ENCODE results near the gene IFNA7. TPM values are rescaled to one million over a fixed set of nuclear protein-coding genes. Genes with fewer than 3 reads are reported as not detected.
"Not testable (repeated sequence)": the region's sequence is repeated elsewhere in the genome, so short reads cannot be mapped to it uniquely, and the experiment has no call there.

IFNA7 gene
- total RNA-seq, 4 donors from 2014 or later, result not detected

DNA sequence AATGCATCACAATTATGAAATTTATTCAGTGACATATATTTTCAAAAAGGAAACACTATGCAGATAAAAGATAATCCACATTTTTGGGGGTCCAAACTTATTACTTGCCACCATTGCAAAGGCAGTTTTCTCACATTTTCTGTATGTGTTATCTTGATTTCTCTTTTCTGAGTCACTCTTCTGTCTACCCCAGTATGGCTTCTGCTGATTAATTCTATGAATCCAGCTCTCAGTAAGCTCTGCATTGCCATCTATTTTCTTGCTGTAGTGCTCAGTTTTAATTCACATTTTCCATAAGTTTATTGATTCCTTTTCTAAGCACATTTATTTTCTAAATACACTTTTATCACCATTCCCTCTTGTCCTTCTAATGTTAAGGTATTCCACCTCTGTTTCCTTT, 3.2 kb upstream of the IFNA7 start:
- DNase-seq (ENCODE audit: low spot score in 2 of 2), result no peak
- H3K4me3 ChIP-seq (ENCODE audit: low read depth, poor library complexity, severe bottlenecking), result no peak overlapping the region
- intact Hi-C loops (cut with DNase I; ENCODE audit: low total_unique reads), result no loop called here
- TF ChIP-seq POLR2A (IDR thresholded peaks at IDR 0.05), result no peak
- TF ChIP-seq, protein P1, sequence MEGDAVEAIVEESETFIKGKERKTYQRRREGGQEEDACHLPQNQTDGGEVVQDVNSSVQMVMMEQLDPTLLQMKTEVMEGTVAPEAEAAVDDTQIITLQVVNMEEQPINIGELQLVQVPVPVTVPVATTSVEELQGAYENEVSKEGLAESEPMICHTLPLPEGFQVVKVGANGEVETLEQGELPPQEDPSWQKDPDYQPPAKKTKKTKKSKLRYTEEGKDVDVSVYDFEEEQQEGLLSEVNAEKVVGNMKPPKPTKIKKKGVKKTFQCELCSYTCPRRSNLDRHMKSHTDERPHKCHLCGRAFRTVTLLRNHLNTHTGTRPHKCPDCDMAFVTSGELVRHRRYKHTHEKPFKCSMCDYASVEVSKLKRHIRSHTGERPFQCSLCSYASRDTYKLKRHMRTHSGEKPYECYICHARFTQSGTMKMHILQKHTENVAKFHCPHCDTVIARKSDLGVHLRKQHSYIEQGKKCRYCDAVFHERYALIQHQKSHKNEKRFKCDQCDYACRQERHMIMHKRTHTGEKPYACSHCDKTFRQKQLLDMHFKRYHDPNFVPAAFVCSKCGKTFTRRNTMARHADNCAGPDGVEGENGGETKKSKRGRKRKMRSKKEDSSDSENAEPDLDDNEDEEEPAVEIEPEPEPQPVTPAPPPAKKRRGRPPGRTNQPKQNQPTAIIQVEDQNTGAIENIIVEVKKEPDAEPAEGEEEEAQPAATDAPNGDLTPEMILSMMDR (IDR thresholded peaks at IDR 0.05), result no peak

DNA sequence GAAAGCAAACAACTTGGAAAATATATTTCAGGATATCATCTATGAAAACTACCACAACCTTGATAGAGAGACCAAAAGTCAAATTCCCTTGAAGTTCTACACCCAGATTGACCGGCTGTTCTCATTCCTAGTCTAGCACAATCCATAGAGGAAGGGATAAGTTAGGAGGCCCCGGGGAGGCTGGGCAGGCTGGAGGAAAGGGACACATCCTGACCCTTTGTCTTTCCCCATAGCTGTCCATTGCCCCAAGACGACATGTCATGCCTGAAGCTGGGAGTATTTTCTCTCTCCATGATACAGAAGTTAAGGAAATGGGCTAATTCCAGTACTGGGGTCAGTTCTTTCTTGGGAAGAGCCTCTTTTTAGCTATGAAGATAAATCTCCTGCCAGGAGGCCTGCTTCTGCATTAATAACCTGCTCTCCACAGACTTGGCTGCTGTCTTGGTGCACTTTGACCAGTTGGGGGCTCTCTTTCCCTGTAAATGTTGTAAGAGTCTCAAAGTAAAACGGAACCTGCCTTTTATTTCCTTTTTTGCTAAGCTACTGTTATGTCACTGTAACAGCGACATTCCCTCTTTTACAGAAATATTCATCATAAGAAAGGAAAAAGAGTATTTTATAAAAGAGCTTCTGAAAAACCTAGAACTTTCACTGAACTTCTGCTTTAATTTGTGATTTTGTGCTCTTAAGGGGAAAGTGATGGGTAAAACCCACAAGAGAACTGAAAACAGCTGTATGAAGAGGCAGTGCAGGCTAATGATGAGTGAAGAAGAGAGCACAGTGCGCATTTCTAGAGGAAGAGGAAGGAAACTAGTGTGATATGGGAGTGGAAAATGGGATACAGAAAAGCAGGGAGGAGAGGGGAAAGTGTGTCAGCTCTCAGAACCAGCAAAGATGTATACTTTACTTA, 6.9 kb downstream of the IFNA7 start:
- H3K4me3 ChIP-seq (ENCODE audit: low read depth, poor library complexity, severe bottlenecking); intact Hi-C loops (cut with DNase I; ENCODE audit: low total_unique reads); DNase-seq (ENCODE audit: low spot score in 2 of 2): not testable (repeated sequence)
- WGBS, 2 donors, result 36 to 51% methylated on average over 6 of the region's 6 CpGs

DNA sequence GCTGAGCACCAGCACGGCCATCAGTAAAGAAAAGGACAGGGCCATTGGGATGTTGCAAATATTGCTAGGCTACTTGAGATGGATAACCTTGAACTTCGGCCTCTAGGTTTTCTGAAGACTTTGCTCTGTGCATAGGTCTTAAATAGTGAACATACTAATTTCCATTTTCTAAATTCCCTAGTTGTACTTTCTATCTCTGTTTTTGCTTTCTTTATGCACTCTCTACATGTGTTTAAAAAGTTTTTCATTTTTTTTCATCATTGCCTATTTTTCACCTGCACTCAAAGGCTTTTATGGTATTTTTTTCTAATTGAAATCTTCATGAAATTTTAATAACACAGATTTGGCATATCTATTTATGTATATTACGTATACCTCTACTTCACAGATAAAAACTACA, 14.5 kb downstream of the IFNA7 start, which contains the start of gene IFNA4:
TSS of gene IFNA4 (minus strand) at position 101 of the 400 bp plus-strand sequence. CDS start at position 45, 56 bp downstream.
- DNase-seq (ENCODE audit: low spot score in 2 of 2); H3K4me3 ChIP-seq (ENCODE audit: low read depth, poor library complexity, severe bottlenecking); intact Hi-C loops (cut with DNase I; ENCODE audit: low total_unique reads): not testable (repeated sequence)
- 86 to 95% methylated on average over 3 of the region's 3 CpGs for WGBS, 2 donors

DNA sequence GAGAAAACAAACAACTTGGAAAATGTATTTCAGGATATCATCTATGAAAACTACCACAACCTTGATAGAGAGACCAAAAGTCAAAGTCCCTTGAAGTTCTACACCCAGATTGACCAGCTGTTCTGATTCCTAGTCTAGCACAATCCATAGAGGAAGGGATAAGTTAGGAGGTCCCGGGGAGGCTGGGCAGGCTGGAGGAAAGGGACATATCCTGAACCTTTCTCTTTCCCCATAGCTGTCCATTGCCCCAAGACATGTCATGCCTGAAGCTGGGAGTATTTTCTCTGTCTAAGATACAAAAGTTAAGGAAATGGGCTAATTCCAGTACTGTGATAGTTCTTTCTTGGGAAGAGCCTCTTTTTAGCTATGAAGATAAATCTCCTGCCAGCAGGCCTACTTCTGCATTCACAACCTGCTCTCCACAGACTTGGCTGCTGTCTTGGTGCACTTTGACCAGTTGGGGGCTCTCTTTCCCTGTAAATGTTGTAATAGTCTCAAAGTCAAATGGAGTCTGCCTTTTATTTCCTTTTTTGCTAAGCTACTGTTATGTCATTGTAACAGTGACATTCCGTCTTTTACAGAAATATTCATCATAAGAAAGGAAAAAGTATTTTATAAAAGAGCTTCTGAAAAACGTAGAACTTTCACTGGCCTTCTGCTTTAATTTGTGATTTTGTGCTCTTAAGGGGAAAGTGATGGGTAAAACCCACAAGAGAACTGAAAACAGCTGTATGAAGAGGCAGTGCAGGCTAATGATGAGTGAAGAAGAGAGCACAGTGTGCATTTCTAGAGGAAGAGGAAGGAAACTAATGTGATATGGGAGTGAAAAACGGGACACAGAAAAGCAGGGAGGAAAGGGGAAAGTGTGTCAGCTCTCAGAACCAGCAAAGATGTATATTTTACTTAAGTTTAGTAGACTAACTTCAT, 18.9 kb downstream of the IFNA7 start:
- H3K4me3 ChIP-seq (ENCODE audit: low read depth, poor library complexity, severe bottlenecking); intact Hi-C loops (cut with DNase I; ENCODE audit: low total_unique reads): not testable (repeated sequence)
- DNase-seq (ENCODE audit: low spot score in 2 of 2), result peak in 1 of 2 donors; percentile 68
- 37 to 43% methylated on average over 4 of the region's 4 CpGs for WGBS, 2 donors

DNA sequence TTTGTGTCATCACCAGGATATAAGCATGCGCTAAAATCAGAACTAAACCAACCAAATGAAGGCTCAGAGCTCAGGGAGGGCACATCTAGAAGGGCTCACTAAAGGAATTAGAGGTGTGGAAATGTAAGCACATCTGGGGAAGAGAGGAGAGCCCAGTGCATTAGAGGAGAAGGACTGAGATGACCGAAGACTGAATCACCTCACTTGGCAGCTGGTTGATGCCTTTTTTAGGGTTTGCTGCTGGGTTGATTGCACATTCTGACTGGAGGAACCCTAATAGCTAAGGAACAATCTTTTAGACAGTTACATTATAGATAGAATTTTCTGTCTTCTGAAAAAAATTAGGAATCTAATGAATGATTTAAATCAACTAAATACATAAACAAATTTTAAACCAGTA, 27.3 kb downstream of the IFNA7 start:
- TF ChIP-seq POLR2A (IDR thresholded peaks at IDR 0.05), result no peak
- TF ChIP-seq, protein P1 (IDR thresholded peaks at IDR 0.05), result no peak
- no peak for DNase-seq (ENCODE audit: low spot score in 2 of 2)
- 75 to 81% methylated on average over 2 of the region's 2 CpGs for WGBS, 2 donors
- no peak overlapping the region for H3K4me3 ChIP-seq (ENCODE audit: low read depth, poor library complexity, severe bottlenecking)
- intact Hi-C loops (cut with DNase I; ENCODE audit: low total_unique reads), result no loop called here

DNA sequence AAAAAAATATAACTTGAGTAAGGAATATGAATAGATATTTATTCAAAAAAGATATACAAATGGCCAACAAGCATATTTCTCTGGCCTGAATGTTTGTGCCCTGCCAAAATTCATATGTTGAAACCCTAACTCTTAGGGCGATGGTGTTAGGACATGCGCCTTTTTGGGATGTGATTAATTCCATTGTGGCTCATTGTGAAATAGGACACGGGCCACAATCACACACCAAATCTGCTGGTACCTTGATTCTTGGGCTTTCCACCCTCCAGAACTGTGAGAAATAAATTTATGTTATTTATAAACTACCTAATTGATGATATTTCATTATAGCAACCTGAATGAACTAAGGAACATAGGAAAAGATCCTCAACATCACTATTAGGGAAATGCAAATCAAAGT, 29.8 kb downstream of the IFNA7 start:
- no peak for DNase-seq (ENCODE audit: low spot score in 2 of 2)
- WGBS, 2 donors, result 81 to 87% methylated on average over 3 of the region's 3 CpGs
- no peak overlapping the region for H3K4me3 ChIP-seq (ENCODE audit: low read depth, poor library complexity, severe bottlenecking)
- intact Hi-C loops (cut with DNase I; ENCODE audit: low total_unique reads), result no loop called here
- TF ChIP-seq POLR2A (IDR thresholded peaks at IDR 0.05), result no peak
- TF ChIP-seq, protein P1 (IDR thresholded peaks at IDR 0.05), result no peak

DNA sequence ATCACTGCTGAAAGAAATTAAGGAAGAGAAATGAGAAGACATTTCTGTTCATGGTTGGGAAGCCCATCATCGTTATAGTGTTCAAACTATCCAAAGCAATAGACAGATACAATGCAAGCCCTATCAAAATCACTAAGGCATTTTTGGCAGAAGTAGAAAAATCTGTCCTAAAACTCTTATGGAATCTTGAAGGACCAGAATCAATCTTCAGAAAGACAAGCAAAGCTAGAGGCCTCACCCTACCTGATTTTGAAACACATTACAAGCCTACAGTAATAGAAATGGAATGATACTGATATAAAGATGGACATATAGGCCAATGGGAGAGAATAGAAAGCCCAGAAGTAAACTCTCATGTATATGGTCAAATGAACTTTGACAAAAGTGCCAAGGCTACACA, 30.7 kb downstream of the IFNA7 start:
- TF ChIP-seq, protein P1 (IDR thresholded peaks at IDR 0.05), result no peak
- TF ChIP-seq POLR2A (IDR thresholded peaks at IDR 0.05), result no peak
- intact Hi-C loops (cut with DNase I; ENCODE audit: low total_unique reads), result no loop called here
- H3K4me3 ChIP-seq (ENCODE audit: low read depth, poor library complexity, severe bottlenecking), result no peak overlapping the region
- DNase-seq (ENCODE audit: low spot score in 2 of 2), result no peak
- WGBS, 2 donors, result 69 to 85% methylated on average over 1 of the region's 1 CpG

DNA sequence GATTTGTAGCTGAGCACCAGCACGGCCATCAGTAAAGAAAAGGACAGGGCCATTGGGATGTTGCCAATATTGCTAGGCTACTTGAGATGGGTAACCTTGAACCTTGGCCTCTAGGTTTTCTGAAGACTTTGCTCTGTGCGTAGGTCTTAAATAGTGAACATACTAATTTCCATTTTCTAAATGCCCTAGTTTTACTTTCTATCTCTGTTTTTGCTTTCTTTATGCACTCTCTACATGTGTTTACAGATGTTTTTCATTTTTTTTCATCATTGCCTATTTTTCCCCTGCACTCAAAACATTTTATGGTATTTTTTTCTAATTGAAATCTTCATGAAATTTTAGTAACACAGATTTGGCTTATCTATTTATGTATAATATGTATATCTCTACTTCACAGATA, 35.4 kb downstream of the IFNA7 start, which contains the start of gene IFNA21:
TSS of gene IFNA21 (minus strand) at position 101 of the 400 bp plus-strand sequence. CDS start at position 53, 48 bp downstream.
- intact Hi-C loops (cut with DNase I; ENCODE audit: low total_unique reads); H3K4me3 ChIP-seq (ENCODE audit: low read depth, poor library complexity, severe bottlenecking); DNase-seq (ENCODE audit: low spot score in 2 of 2): not testable (repeated sequence)
- WGBS, 2 donors, result 89 to 90% methylated on average over 2 of the region's 2 CpGs
